PC-3 (cell line): ENCODE measurements around the gene PLEKHM3. TPM values are rescaled to one million over a fixed set of nuclear protein-coding genes. Genes with fewer than 3 reads are reported as not detected.

Experiments
- ATAC-seq: fragments of 200-7000 bp; cut with Tn5 transposase; 2 replicates; pipeline ENCODE4 v1.9.1; 2020; ENCODE audit warnings: mild to moderate bottlenecking, moderate library complexity
- BruUV-seq: library from RNA; stranded (reverse); fragments of 400-500 nt; replicated peaks from 2 replicates; lab custom pipeline; 2021; lab: Mats Ljungman, UMichigan
- CTCF ChIA-PET: fragments of 300-600 bp; sonication (Branson Sonifier 250); formaldehyde crosslinking; loops from one replicate; lab custom pipeline; 2022; ENCODE audit warnings: antibody characterized with exemption; lab: Charles Lee
- POLR2A ChIA-PET: fragments of 300-600 bp; sonication (Branson Sonifier 250); formaldehyde crosslinking; loops from one replicate; lab custom pipeline; 2022; ENCODE audit warnings: antibody characterized with exemption; ENCODE audit not compliant: unreplicated experiment; lab: Charles Lee
- DNase-seq: peaks from one replicate; pipeline ENCODE4 v3.0.0-alpha.2; 2015
- H2AFZ ChIP-seq: fragments of 300-600 bp; sonication (generic); 2 replicates; pipeline ENCODE4 v1.6.0; 2016; ENCODE audit warnings: antibody characterized with exemption, low read length
- H3F3A ChIP-seq: fragments of 300-600 bp; sonication (generic); one replicate; pipeline ENCODE4 v1.6.0; 2017; ENCODE audit warnings: antibody characterized with exemption, low read length, control low read depth, mild to moderate bottlenecking; ENCODE audit not compliant: unreplicated experiment
- H3K27ac ChIP-seq: fragments of 300-600 bp; sonication (generic); 2 replicates; pipeline ENCODE4 v1.5.1; 2016; ENCODE audit warnings: mild to moderate bottlenecking, low read length
- H3K27me3 ChIP-seq: fragments of 300-600 bp; sonication (generic); 2 replicates; pipeline ENCODE4 v1.6.1; 2016; ENCODE audit warnings: low read length, mixed read lengths
- H3K36me3 ChIP-seq: fragments of 300-600 bp; sonication (generic); 2 replicates; pipeline ENCODE4 v1.6.1; 2016; ENCODE audit warnings: low read depth, mixed run types, low read length, mixed read lengths
- H3K4me1 ChIP-seq: fragments of 300-600 bp; sonication (generic); 2 replicates; pipeline ENCODE4 v1.5.1; 2016; ENCODE audit warnings: low read length; ENCODE audit not compliant: insufficient read depth
- H3K4me2 ChIP-seq: fragments of 300-600 bp; sonication (generic); 2 replicates; pipeline ENCODE4 v1.6.0; 2016; ENCODE audit warnings: low read length
- H3K4me3 ChIP-seq: fragments of 300-600 bp; sonication (generic); 2 replicates; pipeline ENCODE4 v1.5.1; 2016; ENCODE audit warnings: mild to moderate bottlenecking, low read length, mixed read lengths
- H3K79me2 ChIP-seq: fragments of 300-600 bp; sonication (generic); 2 replicates; pipeline ENCODE4 v1.6.1; 2017; ENCODE audit warnings: low read length, mixed read lengths
- H3K9ac ChIP-seq: fragments of 300-600 bp; sonication (generic); 2 replicates; pipeline ENCODE4 v1.6.0; 2016; ENCODE audit warnings: mild to moderate bottlenecking, low read length
- H3K9me2 ChIP-seq: fragments of 300-600 bp; sonication (generic); replicated peaks from 2 replicates; pipeline ENCODE4 v1.6.1; 2016; ENCODE audit warnings: mixed run types, low read length, mixed read lengths
- H3K9me3 ChIP-seq: fragments of 300-600 bp; sonication (generic); 2 replicates; pipeline ENCODE4 v1.6.1; 2016; ENCODE audit warnings: low read length, mixed read lengths
- H4K20me1 ChIP-seq: fragments of 300-600 bp; sonication (generic); 2 replicates; pipeline ENCODE4 v1.6.1; 2016; ENCODE audit warnings: low read length, mixed read lengths
- CTCF ChIP-seq: fragments of 300-600 bp; sonication (generic); conservative IDR thresholded peaks from 2 replicates; pipeline ENCODE4 v1.5.1; 2017; ENCODE audit warnings: antibody characterized with exemption, low read depth, mild to moderate bottlenecking, low read length
- EZH2 ChIP-seq: fragments of 300-600 bp; sonication (generic); IDR thresholded peaks from one replicate; pipeline ENCODE4 v1.6.1; 2017; ENCODE audit warnings: antibody characterized with exemption, mild to moderate bottlenecking, low read length; ENCODE audit not compliant: unreplicated experiment
- EZH2phosphoT487 ChIP-seq: fragments of 300-600 bp; sonication (generic); IDR thresholded peaks from 2 replicates; pipeline ENCODE4 v1.6.1; 2018; ENCODE audit warnings: mild to moderate bottlenecking, antibody characterized with exemption, low read length, borderline replicate concordance
- intact Hi-C: fragments of 100-400 bp; cut with micrococcal nuclease; formaldehyde crosslinking; loops from 2 replicates; pipeline ENCODE4 v1.9.0; 2023
- total RNA-seq: library from RNA; depleted of rRNA; stranded (reverse); fragments of >200 nt; gene quantifications from 2 replicates; pipeline ENCODE4 v1.2.3, GENCODE V29; 2014

PLEKHM3 gene
- total RNA-seq, 1 experiment from 2014 or later = 5.9 TPM

GRCh38 chr2:207835805-207836204 is 189.5 kb downstream of the PLEKHM3 start:
- H3K4me1 ChIP-seq = peaks cover 8% of the 10 kb centered on the region; the same call in 1 of the 2 replicates
- H3K9me3 ChIP-seq = no peaks in the 10 kb centered on the region
- H3K9ac ChIP-seq = no peak overlapping the region
- BruUV-seq = no TSS peak
- no peak overlapping the region for H3K27ac ChIP-seq
- ChIA-PET POLR2A (interaction anchor here (0.7 kb wide), 1 partner anchor 92 kb away, joined by 5 read pairs; no protein-coding TSS in a partner anchor), CTCF (no interaction called here)
- H3K79me2 ChIP-seq = no peaks in the 10 kb centered on the region
- no peak overlapping the region for H2AFZ ChIP-seq
- DNase-seq (no peak), ATAC-seq (no peak)
- no peak overlapping the region for H3K4me3 ChIP-seq
- no peaks in the 10 kb centered on the region for H3K9me2 ChIP-seq
- TF ChIP-seq EZH2 (no peak), CTCF (no peak), EZH2phosphoT487 (no peak)
- H3K36me3 ChIP-seq = no peaks in the 10 kb centered on the region
- intact Hi-C loops = no loop called here
- no peak overlapping the region for H3K4me2 ChIP-seq
- H3F3A ChIP-seq = no peaks in the 10 kb centered on the region
- no peaks in the 10 kb centered on the region for H4K20me1 ChIP-seq
- no peaks in the 10 kb centered on the region for H3K27me3 ChIP-seq

GRCh38 chr2:207833251-207833751 is 192.0 kb downstream of the PLEKHM3 start:
- intact Hi-C loops = no loop called here
- CTCF ChIA-PET = no interaction called here
- POLR2A ChIA-PET = no interaction called here
- no peak overlapping the region for H3K9ac ChIP-seq
- no TSS peak for BruUV-seq
- DNase-seq (peak; percentile 48), ATAC-seq (0 out of 2 replicates have a peak, but pooled peaks have one; percentile 7)
- H3K4me2 ChIP-seq = no peak overlapping the region
- H3K9me2 ChIP-seq = no peaks in the 10 kb centered on the region
- H3K4me1 ChIP-seq = peaks cover 26% of the 10 kb centered on the region
- H4K20me1 ChIP-seq = no peaks in the 10 kb centered on the region
- no peak overlapping the region for H3K27ac ChIP-seq
- no peaks in the 10 kb centered on the region for H3K27me3 ChIP-seq
- no peaks in the 10 kb centered on the region for H3K9me3 ChIP-seq
- H3F3A ChIP-seq = no peaks in the 10 kb centered on the region
- no peaks in the 10 kb centered on the region for H3K79me2 ChIP-seq
- no peak overlapping the region for H2AFZ ChIP-seq
- no peaks in the 10 kb centered on the region for H3K36me3 ChIP-seq
- H3K4me3 ChIP-seq = no peak overlapping the region
- TF ChIP-seq EZH2 (no peak), CTCF (no peak), EZH2phosphoT487 (no peak)

- Histone ChIP-seq H3K27ac (no peak overlapping the region), H3K9ac (no peak overlapping the region), H3F3A (no peaks in the 10 kb centered on the region), H3K36me3 (no peaks in the 10 kb centered on the region), H2AFZ (no peak overlapping the region), H3K79me2 (no peaks in the 10 kb centered on the region), H3K9me2 (no peaks in the 10 kb centered on the region), H3K9me3 (no peaks in the 10 kb centered on the region), H3K27me3 (no peaks in the 10 kb centered on the region), H3K4me2 (no peak overlapping the region), H3K4me3 (no peak overlapping the region), H3K4me1 (peaks cover 34% of the 10 kb centered on the region), H4K20me1 (no peaks in the 10 kb centered on the region)
- intact Hi-C loops = no loop called here
- CTCF ChIA-PET = no interaction called here
- no peak for DNase-seq
- no TSS peak for BruUV-seq
- POLR2A ChIA-PET = interaction anchor here (0.7 kb wide), 1 partner anchor 16 kb away, joined by 4 read pairs; no protein-coding TSS in a partner anchor
- TF ChIP-seq CTCF (no peak), EZH2 (no peak)
- no peak for ATAC-seq
These were observed 193.6 kb downstream of the PLEKHM3 start for GRCh38 chr2:207831584-207832248.
